HG03432 (cell line): Measurements from ENCODE around the gene SMIM41.

Experiments
- ATAC-seq: cut with Tn5 transposase; IDR thresholded peaks from one replicate; pipeline ENCODE4 v1.9.1; 2021; ENCODE audit warnings: mild to moderate bottlenecking, moderate library complexity; ENCODE audit not compliant: unreplicated experiment

Gene SMIM41

DNA sequence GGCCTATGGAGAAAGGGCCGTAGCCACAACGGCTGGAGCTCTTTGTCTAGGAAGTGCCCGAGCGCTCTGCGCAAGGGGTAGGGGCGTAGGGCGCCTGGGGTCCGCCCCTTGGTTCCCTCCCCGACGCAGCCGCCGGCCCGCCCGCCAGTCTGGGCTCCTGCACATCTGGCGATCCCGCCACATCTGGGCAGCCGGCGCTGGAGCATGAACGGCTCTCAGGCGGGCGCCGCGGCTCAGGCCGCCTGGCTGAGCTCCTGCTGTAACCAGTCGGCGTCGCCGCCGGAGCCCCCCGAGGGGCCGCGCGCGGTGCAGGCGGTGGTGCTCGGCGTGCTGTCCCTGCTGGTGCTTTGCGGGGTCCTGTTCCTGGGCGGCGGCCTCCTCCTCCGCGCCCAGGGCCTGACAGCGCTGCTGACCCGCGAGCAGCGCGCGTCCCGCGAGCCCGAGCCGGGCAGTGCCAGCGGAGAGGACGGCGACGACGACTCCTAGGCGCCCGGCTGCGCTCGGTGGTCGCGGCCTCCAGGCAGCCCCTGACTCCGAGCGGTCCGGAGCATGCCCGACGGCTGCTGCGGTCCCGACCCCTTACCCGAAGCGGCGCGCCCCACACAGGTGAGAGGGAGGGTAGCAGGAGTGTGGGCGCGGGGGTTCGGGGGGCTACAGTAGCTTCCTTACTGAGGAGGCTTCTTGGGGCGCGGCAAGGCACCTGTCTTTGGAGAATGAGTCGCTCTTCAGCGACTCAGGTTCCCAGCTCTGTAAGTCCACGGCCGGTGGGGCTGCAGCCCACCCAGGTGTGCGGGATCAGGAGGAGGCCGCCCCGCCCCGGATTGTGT, at the start of gene SMIM41:
SMIM41 (plus strand) TSS at position 129 of the 827 bp plus-strand sequence; CDS start at position 205, 76 bp downstream.
- no peak for ATAC-seq

DNA sequence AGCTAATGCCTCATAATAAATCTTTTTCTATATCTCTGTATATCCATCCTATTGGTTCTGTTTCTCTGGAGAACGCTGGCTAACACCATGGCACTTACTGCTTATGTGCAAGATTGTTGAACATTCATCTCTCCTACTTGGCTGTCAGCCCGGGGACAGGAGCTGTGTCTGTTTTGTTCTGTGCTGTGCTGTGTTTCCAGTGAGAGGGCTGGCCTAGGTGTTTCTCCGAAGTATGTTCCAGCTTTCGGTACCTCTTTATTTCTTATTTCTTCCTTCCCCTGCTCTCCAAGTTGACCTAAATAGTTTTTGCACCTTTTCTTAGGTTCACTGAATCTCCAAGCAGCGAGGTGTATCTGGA, 47.1 kb upstream of the SMIM41 start:
- ATAC-seq, result no peak

DNA sequence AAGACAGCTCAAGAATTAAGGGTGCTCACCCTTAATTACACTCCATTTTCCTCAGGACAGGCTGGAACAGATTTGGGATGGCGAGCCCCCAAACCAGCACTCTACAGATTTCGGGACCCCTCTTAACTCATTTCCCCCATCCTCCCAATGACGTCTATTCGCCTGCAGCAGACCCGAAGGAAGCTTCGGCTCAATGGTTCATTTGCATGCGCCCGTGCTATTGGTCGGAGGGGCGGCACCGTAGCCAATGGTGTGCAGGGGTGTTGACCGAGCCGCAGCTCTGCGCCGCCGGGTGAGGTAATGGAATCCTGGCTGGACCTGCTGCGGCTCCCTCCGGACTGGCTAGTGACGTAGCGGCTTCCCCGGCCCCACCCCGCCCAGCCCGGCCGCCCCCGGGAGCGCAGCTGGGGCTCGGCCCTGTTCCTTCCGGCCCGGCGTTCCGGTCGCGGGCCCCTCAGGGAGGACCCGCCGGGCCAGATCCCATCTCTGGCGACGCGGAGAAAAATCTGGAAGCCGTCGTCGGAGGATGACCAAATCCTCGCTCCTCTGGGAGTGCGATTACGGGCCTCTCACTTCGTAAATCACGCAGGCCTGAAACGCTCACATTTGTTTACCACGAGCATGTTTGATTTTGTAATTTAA, 46.6 kb upstream of the SMIM41 start:
- ATAC-seq, result peak; percentile 92

DNA sequence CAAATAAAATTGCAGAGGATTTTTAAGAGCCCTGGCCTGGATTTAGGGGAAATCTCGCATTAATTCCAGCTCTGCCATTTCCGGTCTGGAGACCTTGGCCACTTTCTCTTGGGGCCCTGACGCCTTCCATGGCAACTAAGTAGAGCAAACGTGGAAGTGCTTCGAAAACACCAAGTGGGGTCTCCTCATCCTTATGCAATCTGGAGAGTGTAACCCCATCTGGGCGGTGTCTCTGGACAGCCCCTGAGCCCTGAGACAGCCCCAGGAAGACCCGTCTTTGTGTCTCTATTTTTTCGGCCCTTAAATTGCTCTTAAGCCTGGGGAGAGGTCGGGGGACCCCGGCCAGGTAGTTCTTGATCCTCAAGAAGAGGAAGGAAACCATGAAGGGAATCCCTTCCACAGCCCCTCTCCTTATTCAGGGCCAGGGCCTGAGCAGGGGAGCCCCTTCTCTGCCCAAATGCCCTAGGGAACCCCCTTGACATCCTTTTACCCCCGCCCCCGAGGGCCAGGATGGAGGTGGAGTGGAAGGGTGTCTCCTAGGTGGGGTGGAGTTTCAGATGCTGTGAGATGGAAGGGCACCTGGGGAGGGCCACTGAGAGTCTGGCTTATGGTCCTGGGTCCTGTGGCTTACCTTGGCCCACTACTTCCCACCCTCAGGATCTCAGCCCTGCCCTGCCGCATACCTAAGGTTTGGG, 45.9 kb upstream of the SMIM41 start:
- no peak for ATAC-seq

DNA sequence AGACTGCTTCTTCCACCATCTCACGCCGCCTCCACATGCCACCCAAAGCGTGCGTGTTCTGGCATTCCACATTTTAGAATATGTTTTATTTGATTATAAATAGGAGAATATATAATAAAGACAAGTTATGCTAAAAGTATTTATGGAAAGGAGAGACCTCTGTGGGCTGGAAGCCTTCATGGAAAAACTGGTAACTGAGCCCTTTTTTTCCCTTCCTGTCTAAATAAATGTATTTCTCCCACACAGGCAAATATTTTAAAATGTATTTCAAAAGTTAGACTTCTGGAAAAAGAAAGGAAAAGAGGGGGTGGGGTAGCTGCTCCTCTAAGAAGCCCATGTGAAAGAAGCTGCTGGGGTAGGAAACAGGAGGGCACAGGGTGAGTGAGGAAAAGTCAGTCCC, 44.3 kb upstream of the SMIM41 start:
- ATAC-seq, result no peak

DNA sequence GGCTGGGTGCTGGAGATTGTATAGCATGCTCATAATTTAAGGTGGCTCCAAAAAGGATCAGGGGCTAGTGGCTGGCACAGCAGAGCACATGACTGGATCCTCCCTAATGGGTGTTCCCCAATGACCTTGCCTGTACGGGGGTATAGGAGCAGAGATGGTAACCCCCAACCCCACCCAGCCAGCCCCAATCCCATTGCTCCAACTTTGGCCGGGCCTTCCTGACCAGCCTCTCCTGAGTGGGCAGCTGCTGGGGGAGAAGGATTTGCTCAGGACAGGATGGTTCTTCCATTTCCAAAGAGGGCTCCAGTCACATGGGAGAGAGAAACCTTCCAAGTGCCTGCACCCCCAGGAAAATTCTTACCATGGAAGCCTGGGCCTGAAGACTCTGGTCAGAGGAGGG, 43.6 kb upstream of the SMIM41 start:
- no peak for ATAC-seq

DNA sequence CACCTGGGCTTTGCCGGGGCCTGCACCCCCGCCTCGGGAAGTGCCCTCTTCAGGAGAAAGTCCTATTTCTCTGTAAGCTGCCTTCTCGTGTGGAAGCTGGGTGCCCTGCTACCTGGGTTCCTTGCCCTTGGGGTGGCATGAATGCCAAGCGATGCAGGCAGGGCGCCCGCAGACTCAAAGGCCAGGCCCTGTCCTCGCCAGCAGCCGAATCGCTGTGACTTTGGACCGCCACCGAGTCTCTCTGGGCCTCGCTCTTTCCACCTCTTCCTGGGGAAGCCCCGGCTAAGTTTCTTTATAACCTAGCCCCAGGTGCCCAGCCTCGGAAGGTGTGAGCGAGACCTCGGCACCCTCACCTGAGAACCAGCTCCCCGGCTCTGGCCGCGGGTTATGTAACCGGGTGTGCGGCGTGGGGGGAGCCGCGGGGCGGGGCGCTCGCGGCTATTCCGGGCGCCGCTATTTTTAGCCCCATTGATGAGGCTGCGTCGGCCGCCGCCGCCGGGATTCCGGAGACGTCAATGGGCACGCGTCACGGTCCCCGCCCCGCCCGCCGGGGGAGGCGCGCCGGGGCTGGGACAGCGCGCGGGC, 42.8 kb upstream of the SMIM41 start:
- ATAC-seq, result peak; percentile 51

DNA sequence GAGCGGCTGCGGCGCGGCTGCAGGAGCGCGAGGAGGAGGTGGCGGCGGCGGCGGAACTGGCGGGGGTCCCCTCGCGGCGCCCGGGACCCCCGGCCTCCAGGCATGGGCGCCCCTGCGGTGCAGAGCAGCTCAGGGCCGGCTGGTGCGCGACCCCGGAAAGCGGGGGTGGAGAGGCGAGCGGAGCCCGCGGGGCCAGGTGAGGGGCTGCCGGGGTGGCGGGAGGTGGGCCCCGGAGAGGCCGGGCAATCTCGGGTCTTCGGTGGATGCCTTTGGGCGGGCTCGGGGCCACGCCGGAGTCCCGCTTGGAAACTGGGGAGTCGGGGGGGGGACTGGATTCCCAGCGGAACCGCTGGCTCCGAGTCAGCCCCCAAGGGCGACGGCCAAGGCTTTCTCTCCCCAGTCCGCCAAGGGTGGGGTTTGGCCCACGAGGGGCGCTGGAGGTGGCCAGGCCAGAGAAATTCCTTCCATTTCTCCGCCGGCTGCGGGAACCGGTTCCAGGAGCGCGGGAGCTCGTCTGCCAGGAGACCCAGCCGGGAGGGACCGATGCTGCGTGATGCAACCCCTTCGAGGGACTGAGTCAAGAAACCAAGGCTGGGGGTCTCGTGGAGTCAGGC, 42.1 kb upstream of the SMIM41 start:
- peak; percentile 3 for ATAC-seq

DNA sequence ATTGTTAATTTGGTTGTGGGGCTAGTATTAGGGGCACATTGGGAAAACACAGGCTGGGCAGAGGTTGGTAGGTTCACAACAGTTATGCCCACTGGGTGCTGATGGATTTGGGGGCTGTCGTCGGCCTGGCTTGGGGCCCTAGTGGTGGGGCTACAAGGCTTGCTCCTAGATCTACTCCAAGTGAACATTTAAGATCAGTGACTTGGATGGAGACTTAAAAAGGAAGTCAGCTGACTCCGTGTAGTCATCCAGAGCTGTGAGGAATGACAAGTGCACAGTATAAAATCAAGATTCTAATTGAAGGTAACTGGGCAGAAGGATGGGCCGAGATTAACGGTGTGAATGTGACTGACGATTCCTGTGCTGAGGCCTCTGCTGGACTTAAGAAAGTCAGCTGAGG, 41.1 kb upstream of the SMIM41 start:
- no peak for ATAC-seq

DNA sequence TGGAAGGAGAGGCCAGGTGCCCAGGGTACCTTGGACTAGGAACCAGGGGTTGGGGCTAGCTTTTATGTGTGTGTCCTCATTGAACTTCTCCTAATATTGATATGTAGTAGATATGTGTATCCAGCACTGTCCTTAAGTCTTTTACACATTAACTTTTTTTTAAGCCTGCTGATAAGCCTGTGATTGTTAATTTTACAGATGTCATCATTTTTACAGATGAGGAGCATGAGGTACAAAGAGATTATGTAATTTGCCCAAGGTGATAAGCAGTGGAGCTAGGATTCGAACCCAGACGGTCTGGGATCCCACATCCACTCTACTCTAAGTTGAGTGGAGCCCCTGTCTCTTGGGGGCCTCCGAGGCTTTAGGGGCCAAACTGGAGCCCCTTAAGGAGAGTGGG, 38.5 kb upstream of the SMIM41 start:
- ATAC-seq, result no peak

DNA sequence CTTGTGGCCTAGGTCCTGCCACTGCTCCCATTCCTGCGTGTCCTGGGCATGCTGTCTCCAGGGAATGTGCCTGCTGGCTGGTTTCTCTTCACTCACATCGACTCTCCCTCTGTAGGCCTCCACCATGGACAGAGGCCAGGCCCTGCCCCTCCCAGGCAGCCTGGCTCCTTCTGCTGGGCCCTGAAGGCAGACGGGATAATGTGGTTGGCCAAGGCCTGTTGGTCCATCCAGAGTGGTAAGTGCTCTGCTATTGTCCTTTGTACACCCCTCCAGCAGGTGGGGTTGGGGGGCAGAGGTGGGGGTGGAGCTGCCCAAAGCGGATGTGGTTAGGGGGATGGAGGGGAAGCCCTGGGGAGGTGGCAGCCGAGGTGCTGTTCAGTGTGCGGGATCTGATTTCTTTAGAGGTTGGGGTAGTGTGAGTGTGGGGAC, 37.8 kb upstream of the SMIM41 start:
- no peak for ATAC-seq

DNA sequence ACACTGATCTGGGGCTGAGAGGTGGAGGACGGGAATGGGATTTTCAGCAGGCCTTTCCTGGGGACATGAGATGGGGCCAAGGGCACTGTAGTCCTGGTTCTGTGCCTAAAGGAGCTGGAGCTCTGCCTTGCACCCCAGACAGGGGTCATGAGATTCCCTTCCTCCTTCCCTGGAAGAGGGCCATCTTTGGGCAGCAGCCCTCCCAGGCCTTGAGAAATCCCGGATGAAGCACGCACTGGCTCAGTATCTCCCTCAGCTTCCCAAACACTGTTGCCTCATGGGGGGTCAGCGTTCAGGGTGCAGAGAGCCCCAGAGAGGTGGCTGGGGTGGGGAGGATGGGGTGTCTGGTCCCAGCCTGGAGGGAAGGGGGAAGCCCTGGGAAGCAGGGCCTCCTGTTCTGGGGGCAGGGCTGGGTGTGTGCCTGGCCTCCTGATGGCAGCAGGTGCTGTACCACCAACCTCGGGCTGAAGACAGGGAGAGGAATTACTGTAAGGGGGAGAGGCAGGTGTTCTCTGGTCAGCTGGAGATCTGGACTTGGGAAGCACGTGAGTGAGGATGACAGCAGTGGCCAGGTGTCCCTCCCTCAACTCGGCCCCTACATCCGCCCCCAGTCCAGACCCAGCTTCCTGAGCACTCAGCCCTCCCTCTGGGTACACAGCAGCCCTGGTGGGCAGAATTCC, 36.7 kb upstream of the SMIM41 start:
- ATAC-seq, result no peak

DNA sequence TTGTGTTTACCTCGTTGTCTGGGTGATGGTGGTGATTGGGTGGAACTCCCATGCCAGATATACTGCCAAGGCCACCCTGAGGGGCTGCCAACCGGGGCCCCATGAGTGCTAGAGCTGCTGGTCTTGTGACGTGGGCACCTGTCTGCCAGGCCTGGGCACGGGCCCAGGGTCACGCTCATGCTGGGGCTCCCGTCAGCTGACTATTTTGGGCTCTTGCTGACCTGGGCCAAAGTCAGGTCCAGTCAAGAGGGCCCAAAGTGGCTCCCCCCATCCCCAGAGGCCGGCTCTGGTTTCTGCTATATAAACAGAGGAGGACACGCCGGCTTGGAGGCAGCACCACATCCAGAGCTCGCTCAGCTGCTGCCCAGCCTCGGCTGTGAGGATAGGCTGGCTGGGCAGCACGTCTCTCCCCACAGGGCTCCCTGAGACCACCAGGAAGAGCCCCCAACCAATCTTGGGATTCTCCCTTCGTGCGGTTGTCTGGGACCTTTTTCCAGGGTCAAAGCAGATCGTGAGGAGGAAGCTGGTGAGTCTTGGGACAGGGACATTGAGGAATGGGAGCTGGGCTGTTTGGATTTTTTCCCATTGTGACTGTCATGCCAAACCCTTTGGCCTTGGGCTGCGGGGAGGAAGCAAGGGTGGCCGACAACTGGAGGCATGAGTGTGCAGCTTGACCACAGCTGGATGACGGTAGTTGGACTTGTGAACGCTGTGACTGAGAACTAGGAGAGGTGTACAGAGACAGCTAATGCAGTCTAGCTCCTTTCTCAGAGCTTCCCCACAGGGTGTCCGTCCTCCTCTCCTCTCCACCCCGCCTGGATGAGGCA, 35.9 kb upstream of the SMIM41 start:
- no peak for ATAC-seq

DNA sequence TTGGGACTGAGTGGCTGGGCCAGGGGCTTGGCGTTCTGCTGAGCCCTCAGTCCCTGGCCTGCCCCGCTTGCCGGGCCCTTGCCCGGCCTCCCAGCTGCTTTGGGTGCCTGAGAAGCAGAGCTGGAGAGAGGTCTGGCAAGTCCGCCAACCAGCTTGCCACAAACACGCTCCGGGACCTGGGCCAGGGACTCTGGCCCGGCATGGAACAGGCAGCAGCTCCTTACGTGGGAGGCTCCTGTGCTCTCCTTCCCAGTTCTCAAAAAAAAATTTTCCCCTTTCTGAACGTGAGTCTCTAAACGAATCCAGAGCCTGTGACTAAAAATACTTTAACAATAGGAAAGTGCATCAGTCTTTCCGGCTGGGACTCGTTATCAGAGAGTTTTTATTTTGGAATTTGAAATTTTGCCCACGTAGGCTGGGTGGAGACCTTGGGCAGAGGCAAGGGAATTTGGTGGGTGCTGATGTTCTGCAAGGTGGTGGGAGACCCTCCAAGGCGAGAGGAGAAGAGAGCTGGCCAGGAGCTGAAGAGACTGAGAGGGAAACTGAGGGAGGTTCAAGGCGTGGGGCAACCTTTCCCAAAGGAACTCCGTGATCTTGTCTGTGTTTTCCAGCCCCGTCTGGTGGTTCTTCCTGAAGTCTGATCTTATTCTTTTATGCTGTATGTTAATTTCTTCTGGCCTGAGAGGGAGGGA, 35.1 kb upstream of the SMIM41 start:
- no peak for ATAC-seq

DNA sequence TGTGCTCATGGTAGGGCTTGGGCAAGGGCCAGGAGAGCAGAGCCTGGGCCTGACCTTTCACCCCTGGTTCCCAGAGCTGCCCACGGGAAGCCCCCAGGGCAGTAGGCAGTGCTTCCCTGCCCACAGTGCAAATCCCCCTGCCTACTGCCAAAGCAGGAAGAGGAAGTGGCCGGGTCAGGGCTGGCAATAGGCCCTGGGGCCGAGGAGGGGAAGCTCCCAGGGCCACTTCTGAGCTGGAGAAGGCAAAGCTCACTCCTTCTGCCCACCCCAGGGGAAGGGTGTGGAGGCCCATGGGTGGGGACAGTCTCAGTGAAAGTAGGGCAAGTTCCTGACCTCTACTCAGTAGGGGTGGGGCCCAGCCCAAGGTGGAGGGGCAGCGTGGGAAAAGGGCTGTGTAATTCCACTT, 33.7 kb upstream of the SMIM41 start:
- ATAC-seq, result no peak

DNA sequence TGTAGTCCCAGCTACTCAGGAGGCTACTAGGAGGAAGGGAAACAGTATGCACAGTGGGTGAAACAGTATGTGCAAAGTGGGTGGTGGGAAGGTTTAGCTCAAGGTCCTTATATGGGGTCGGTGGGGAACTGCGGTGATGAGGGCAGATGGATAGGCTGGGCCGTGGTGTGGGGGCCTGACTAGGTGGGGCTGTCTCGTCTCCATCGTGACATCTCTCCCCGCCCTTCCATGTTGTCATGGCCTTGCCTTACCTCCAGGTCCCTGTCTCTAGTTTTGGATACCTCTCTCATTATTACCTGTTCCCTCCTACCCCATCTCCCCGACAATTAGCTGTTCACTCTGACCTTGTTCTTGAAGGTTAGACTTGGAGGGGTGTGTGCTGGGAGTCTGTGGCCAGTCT, 32.6 kb upstream of the SMIM41 start:
- ATAC-seq, result no peak

DNA sequence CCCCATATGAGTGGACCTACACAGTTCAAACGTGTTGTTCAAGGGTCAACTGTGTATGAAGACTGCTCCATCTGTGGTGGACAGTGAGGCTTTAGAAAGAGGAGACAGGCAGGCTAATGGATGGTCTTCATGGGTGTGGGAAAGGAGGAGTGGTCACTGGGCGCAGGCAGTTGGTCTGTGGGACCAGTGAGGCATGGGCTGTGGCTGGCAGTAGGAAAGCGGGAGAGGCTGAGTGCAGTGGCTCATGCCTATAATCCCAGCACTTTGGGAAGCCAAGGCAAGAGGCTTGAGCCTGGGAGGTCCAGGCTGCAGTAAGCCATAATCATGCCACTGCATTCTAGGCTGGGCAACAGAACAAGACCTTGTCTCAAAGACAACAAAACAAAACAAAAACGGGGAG, 30.2 kb upstream of the SMIM41 start:
- no peak for ATAC-seq

DNA sequence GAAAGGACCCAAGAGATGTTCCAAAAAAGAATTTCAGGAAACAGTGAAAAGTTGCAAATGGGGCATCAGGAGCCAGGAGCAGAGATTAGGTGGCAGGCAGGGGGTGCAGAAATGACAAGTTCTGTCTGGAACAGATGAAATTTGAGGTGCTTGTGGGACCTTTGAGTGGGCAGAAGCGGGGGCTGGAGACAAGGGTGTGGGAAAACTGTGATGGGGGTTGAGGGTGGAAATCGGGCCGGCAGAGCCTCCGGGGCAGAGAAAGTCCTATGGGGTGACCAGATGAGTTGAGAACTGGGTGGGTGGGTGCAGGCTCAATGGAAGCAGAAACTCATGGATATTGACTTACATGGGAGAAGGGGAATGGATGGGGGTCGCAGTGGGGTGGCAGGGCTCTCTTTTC, 29.8 kb upstream of the SMIM41 start:
- ATAC-seq, result no peak

DNA sequence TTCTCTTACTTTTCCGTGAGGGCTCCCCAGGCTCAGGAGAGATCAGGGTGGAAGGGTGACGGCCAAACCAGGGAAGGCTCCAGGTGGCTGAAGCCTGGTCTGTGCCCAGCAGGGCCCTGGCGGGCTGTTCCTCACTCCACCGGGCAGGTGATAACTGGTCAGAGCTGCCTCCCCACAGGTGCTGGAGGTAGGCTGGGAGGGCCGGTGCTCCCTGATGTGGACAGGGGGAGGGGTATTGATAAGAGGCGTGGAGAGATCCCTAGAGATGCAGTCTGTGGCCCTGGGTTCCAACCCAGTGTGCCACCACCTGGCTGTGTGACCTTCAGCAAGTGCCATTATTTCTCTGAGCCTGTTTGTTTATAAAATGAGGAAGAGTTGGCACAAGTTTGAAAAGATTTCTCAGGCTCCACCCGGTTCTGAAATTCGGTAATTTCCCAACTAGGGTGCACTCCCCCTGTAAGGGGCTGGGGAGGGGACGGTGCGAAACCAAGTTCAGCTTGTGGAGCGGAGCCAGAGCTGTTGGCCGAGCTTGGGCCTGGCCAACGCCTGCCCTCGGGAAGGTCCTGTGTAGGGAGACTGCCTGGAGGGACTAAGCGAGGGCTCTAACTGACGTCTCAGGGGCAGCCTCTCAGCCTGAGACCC, 29.3 kb upstream of the SMIM41 start:
- ATAC-seq, result no peak
